ENCODE data around the gene RANBP3L. TPM values are rescaled to one million over a fixed set of nuclear protein-coding genes. Genes with fewer than 3 reads are reported as not detected.

Gene RANBP3L
- total RNA-seq, 1 experiment from 2014 or later, result not detected

DNA sequence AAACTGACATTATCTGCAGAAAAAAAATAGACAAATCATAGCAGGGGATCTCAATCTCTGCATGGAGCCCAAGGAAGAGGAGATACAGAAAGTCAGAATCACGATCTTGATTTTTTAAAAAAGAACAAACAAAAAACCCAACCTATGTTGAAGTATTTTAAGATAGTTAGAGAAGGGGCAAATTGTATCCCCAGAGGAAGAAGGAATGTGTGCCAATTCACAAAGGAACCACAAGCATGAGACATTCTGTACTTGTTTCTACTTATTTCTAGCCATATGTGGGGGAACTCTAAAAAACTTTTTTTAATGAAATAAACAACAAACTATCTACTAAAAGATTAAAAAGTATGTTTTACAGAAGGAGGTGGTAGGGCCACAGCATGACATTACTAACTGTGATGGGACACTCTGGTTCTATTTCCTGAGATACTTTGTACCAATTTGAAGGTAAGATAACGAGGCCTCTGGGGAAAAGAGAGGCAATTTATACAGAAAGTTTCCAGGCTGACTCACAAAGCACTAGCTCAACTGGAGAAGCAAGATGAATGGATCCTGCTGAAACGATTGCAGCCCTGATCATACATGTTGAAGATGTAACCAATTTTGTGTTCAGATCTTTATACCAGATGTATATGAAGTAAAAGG is 22.5 kb downstream of the RANBP3L start:
- Mint-ChIP-seq H3K9me3 (no peaks in the 10 kb centered on the region), H3K4me3 (no peak overlapping the region), H3K4me1 (peaks cover 4 to 7% of the 10 kb centered on the region in 2 experiments), H3K27me3 (ENCODE audit: low read depth) (no peaks in the 10 kb centered on the region; the same call in 1 of the 2 replicates), H3K36me3 (ENCODE audit: insufficient read depth in 1 of 3, low read depth in 3 of 3) (no peaks in the 10 kb centered on the region), H3K27ac (no peak overlapping the region)
- Histone ChIP-seq H2BK12ac (ENCODE audit: insufficient read length, low read depth, low read length) (no peak overlapping the region), H3K23ac (ENCODE audit: insufficient read length, low read depth, low read length) (no peak overlapping the region), H4K8ac (replicated peaks; ENCODE audit: insufficient read length, low read depth, low read length) (no peak overlapping the region), H4K5ac (ENCODE audit: insufficient read length, low read depth, low read length) (no peak overlapping the region), H3K4me2 (ENCODE audit: insufficient read depth, insufficient read length, low read length) (no peak overlapping the region), H3K56ac (ENCODE audit: insufficient read length, low read depth, low read length) (no peak overlapping the region), H3K4me1 (ENCODE audit: insufficient read depth, low read length) (no peaks in the 10 kb centered on the region), H3K79me2 (ENCODE audit: insufficient read depth, low read length) (no peaks in the 10 kb centered on the region), H2BK120ac (ENCODE audit: low read depth, low read length, poor library complexity, severe bottlenecking) (no peak overlapping the region), H3K23me2 (ENCODE audit: insufficient read length, low read depth, low read length, poor library complexity, severe bottlenecking) (no peaks in the 10 kb centered on the region), H4K20me1 (ENCODE audit: control insufficient read depth, insufficient read depth, insufficient read length) (no peaks in the 10 kb centered on the region), H3K9ac (ENCODE audit: extremely low read depth, insufficient read length, low read length) (no peak overlapping the region), H3K4ac (ENCODE audit: low read depth, low read length) (no peak overlapping the region), H2AK5ac (ENCODE audit: insufficient read length, low read length) (no peak overlapping the region), H3K27me3 (ENCODE audit: insufficient read depth, low read length) (no peaks in the 10 kb centered on the region), H2BK5ac (ENCODE audit: insufficient read length, low read length) (no peak overlapping the region), H4K91ac (ENCODE audit: insufficient read length, low read depth, low read length) (no peak overlapping the region), H3K27ac (ENCODE audit: insufficient read length, low read depth, low read length) (no peak overlapping the region), H2AFZ (ENCODE audit: low read length) (no peak overlapping the region), H3K14ac (ENCODE audit: insufficient read depth, low read length) (no peak overlapping the region), H2BK20ac (ENCODE audit: low read depth, low read length, poor library complexity, severe bottlenecking) (no peak overlapping the region), H2BK15ac (ENCODE audit: low read depth, low read length) (no peak overlapping the region), H3T11ph (ENCODE audit: low read length) (no peak overlapping the region), H3K18ac (ENCODE audit: insufficient read length, low read depth, low read length) (no peak overlapping the region), H3K79me1 (ENCODE audit: insufficient read depth, low read depth, low read length, poor library complexity, severe bottlenecking) (no peaks in the 10 kb centered on the region), H3K9me3 (ENCODE audit: control insufficient read depth, low read depth, low read length) (no peaks in the 10 kb centered on the region)
- no CpG with 5 or more reads among the region's 3 CpGs for WGBS (ENCODE audit: extremely low coverage, insufficient read length, low lambda C conversion rate)
- TF ChIP-seq, protein P1, sequence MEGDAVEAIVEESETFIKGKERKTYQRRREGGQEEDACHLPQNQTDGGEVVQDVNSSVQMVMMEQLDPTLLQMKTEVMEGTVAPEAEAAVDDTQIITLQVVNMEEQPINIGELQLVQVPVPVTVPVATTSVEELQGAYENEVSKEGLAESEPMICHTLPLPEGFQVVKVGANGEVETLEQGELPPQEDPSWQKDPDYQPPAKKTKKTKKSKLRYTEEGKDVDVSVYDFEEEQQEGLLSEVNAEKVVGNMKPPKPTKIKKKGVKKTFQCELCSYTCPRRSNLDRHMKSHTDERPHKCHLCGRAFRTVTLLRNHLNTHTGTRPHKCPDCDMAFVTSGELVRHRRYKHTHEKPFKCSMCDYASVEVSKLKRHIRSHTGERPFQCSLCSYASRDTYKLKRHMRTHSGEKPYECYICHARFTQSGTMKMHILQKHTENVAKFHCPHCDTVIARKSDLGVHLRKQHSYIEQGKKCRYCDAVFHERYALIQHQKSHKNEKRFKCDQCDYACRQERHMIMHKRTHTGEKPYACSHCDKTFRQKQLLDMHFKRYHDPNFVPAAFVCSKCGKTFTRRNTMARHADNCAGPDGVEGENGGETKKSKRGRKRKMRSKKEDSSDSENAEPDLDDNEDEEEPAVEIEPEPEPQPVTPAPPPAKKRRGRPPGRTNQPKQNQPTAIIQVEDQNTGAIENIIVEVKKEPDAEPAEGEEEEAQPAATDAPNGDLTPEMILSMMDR (conservative IDR thresholded peaks at IDR 0.05), result no peak
- DNase-seq, result no peak
